H4 (cell line): ENCODE results near the gene KRT8. TPM values are rescaled to one million over a fixed set of nuclear protein-coding genes. Genes with fewer than 3 reads are reported as not detected.
"Not testable (repeated sequence)": the region's sequence is repeated elsewhere in the genome, so short reads cannot be mapped to it uniquely, and the experiment has no call there.

ENCODE experiments used
- DNase-seq: peaks from one replicate; pipeline ENCODE4 v3.0.0-alpha.2; 2015; ENCODE audit warnings: low spot score
- total RNA-seq: library from RNA; depleted of rRNA; stranded (reverse); fragments of >200 nt; shearing (Covaris generic); gene quantifications from 2 replicates; pipeline ENCODE4 v1.2.3, GENCODE V29; 2014; rRNA removed

The KRT8 gene
- 20.7 and 27.7 TPM in 2 replicates for total RNA-seq

- DNase-seq: not testable (repeated sequence)
Measured at GRCh38 chr12:52904509-52905300, at the start of gene KRT8. TSS of gene KRT8 (minus strand) at chr12:52905076. CDS start at chr12:52904981, 95 bp downstream.

DNA sequence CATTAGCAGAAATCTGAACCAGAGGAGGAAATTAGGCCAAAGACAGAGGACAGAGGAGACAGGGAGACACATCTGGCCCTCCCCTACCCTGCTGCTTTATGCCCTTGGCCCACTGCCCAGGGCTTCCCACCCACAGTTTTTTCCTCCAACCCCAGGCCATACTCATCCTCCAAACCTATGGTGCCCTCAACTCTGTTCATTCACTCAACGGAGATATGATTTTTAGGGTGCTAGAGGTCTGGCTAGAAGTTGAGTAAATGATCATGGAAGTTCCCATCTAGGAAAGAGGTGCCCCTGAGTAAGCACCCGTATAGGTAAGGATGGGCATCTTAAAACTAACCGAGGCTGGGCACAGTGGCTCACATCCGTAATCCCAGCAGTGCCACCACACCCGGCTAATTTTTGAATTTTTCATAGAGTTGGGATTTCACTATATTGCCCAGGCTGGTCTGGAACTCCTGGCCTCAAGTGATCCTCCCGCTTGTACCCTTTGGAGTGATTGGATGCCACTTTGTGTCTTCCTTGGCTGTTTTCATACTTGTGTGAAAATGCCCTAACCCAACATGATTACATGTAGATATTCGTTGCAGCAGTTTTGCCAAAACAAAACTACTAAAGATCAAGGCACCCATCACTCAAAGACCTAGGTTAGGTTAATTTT is 48.4 kb upstream of the KRT8 start:
- no peak for DNase-seq

- DNase-seq: no peak
Measured at GRCh38 chr12:52952076-52952801, 47.4 kb upstream of the KRT8 start.

DNA sequence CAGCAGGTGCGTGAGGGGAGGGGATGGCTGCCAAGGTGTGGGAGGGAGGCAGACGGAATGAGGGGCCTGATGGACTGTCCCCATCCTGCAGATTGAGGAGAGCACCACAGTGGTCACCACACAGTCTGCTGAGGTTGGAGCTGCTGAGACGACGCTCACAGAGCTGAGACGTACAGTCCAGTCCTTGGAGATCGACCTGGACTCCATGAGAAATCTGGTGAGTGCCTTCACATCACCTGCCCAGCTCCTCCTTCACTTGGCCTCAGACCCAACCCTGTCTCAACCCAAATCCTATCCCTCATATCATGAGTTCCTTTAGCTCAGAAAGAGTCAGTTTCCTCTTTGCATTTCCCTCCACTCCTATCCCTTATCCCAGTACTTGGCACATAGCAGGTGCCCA is 46.8 kb upstream of the KRT8 start:
- DNase-seq: no peak

DNA sequence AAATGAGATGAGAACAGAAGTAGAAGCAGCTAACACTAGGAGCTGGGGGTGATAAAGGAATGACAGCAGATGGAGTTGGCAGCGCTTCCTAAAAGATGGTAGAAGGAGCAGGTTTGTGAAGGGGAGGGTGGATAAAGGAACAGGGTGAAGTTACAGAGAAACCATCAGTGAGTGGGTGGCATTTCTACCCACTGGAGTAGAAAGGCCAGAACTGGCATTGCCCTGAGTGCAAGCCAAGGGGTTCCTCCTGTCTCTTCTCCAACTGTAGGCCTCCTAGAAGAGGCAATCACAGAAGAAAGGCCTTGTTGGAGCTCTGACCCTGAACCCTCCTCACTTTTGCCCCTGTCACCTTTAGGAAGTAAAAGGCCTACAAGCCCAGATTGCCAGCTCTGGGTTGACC is 46.2 kb upstream of the KRT8 start:
- no peak for DNase-seq

GRCh38 chr12:52950553-52950952 is 45.7 kb upstream of the KRT8 start:
- no peak for DNase-seq

GRCh38 chr12:52949413-52950331 is 44.8 kb upstream of the KRT8 start:
- DNase-seq: peak; percentile 99

DNA sequence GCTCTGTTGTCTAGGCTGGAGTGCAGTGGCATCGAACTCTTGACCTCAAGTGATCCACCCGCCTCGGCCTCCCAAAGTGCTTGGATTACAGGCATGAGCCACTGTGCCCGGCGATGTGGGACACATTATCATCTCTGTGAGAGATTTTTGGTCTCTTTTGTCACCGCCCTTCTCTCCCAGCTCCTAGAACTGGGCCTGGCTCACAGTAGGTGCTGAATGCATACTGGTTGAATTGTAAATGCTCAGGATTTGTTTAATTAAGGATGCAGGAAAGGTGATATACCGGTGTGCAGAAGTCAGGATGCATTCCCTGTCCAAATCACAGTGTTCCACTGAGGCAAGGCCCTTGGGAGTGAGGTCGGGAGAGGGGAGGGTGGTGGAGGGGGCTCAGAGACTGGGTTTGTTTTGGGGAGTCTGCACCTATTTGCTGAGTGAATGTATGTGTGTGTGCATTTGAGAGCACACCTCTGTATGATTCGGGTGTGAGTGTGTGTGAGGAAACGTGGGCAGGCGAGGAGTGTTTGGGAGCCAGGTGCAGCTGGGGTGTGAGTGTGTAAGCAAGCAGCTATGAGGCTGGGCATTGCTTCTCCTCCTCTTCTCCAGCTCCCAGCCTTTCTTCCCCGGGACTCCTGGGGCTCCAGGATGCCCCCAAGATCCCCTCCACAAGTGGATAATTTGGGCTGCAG is 43.0 kb upstream of the KRT8 start:
- no peak for DNase-seq

DNA sequence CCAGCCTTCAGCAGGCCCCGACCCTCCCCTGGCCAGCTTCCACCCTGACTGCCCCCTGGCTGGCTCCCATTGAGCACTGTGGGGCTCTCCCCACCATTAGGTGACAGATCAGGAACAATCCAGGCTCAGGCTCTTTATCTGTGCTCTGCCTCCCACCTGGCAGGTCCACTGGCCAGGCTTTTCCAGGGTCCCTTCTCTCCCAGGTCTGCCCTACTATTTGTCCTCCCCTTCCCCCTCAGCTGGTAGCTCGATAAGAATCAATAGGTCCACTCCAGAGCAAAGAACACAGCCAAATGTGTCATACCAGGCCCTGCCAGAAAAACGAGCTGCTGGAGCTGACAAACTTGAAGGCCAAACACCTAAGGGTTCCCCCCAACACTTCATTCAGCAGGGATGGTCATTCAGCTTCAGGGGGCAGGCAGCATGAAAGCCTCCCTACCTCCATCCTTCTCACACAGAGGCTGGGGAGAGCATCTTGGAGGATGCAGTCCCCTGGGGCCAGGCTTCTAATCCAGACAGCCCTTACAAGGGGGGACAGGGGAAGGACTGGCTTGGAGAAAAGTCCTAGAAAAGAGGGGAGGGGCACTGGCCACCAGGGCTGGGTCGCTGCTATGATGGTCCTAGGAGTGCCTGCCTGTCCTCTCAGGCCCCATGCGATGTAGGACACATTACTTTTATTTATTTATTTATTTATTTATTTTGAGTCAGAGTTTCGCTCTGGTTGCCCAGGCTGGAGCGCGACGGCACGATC is 42.1 kb upstream of the KRT8 start:
- DNase-seq: no peak

GRCh38 chr12:52946334-52946733 is 41.5 kb upstream of the KRT8 start:
- DNase-seq: no peak

DNA sequence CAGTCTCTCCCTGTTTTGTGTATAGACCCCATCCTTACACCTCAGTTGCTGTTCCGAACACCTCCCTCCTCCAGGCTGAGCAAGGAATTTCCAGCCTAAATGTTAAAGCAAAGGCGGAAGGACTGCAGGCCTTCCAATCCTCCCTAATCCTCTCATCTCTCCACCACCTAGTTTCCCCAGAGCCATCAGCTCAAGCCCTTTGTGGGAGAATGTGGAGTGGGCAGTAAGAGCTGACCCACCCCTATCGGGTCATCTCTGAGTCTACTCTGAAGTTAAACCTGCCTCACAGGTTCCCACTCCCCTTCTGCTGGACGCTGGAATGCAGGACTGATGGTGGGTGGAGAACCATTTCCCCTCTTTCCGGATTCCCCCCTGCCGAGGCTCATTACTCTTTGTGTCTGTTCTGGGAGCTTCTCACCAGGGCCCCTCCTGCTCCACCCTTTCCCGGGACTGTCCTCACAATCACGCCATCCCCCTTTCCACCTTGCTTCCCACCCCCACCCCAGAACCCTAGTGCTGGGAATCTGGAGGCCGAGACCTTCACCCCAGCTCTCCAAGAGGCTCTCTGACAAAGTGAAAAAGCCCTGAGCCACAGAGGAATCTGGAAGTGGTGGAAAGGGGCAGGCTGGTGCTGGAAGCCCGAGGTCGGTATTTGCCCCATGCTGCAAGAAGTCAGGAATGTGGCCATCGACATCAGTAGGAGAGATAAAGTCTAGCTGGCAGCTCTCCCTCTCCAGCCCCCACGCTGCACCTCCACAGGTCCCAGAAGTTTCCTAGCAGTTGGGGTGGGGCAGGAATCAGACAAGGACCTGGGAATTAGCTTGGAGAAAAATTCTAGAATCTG is 40.7 kb upstream of the KRT8 start:
- DNase-seq: peak; percentile 39

- DNase-seq: no peak
Measured at GRCh38 chr12:52944683-52945388, 40.0 kb upstream of the KRT8 start.

DNA sequence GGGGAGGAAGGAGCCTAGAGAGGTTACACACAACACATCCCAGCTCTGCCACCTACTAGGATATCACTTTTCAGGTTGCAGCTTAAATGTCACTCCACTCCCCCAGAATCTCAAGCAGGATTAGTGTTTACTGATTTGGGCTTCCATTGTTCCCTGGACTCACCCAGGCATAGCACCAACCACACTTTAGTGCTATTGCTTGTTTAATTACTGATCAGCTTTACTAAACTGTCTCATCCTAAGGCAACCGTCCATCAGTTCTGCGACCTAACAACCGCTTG is 38.0 kb upstream of the KRT8 start:
- DNase-seq: no peak

GRCh38 chr12:52942066-52942900 is 37.4 kb upstream of the KRT8 start:
- DNase-seq: no peak

- DNase-seq: no peak
Measured at GRCh38 chr12:52929538-52929937, 24.7 kb upstream of the KRT8 start.

DNA sequence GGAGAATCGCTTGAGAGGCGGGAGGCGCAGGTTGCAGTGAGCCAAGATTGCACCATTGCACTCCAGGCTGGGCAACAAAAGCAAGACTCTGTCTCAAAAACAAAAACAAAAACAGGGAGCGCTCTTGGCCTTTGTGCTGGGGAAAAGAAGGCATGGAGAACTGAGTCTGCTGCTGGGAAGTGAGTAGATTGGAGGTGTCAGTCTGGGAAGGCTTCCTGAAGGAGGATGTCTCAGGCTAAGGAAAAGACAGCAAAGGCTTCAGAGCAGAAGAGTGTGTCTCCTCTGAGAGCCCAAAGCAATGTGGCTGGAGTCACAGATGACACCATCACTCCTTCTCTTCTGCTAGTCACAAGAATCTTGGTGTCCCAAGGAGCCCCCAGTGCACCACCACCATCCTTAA is 23.1 kb upstream of the KRT8 start:
- DNase-seq: no peak

DNA sequence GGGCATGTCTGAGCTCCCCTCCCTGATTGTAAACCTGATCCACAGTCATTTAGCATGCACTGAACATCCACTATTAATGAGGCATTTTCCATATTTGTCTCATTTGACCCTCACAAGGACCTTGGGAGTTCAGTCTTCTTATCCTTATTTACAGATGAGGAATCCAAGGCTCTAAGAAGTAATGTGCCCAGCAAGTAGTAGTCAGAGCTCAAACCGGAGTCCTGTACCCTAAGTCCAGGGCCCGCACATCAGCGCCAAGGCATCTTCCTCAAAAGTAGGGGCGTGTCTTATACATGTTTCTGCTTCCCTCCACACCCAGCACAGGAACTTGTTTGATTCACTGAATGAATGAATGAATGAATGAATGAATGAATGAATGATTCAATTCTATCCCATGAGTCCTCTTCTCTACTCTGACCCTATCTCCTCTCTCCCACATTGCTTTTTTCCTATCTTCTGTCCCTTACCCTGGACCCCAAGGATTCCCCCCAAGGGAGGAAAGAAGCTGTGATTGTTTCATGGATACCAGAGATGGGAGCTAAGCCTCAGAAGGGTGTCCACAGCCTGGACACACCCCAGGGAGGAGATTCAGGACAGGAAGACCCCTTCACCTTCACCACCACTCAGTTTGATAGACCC is 21.8 kb upstream of the KRT8 start:
- no peak for DNase-seq
